Esophagus (tissue), 2 donors: ENCODE measurements around the gene PHF1. TPM values are rescaled to one million over a fixed set of nuclear protein-coding genes. Genes with fewer than 3 reads are reported as not detected.
"Not testable (repeated sequence)": the region's sequence is repeated elsewhere in the genome, so short reads cannot be mapped to it uniquely, and the experiment has no call there.

ENCODE experiments used
- H3K27ac ChIP-seq, 2 donors: one replicate each; pipeline ENCODE4 v1.5.1; 2013; ENCODE audit warnings: low read depth in 2 of 2, mild to moderate bottlenecking in 2 of 2, inconsistent platforms in 1 of 2, low read length in 1 of 2, moderate library complexity in 1 of 2
- H3K27me3 ChIP-seq, 2 donors: one replicate each; pipeline ENCODE4 v1.6.1; 2013; ENCODE audit warnings: low read length in 2 of 2, control low read depth in 1 of 2, mild to moderate bottlenecking in 1 of 2; ENCODE audit not compliant: insufficient read depth in 2 of 2, control insufficient read depth in 1 of 2
- H3K36me3 ChIP-seq, 2 donors: one replicate each; pipeline ENCODE4 v1.6.1; 2013; ENCODE audit warnings: low read length in 1 of 2; ENCODE audit not compliant: control insufficient read depth in 2 of 2, insufficient read depth in 2 of 2
- H3K4me1 ChIP-seq, 2 donors: one replicate each; pipeline ENCODE4 v1.6.1; 2013; ENCODE audit warnings: low read length in 1 of 2; ENCODE audit not compliant: control insufficient read depth in 2 of 2, insufficient read depth in 2 of 2
- H3K4me3 ChIP-seq, 2 donors: one replicate each; pipeline ENCODE4 v1.5.1; 2013; ENCODE audit warnings: low read length in 2 of 2, mild to moderate bottlenecking in 2 of 2, low read depth in 1 of 2, moderate library complexity in 1 of 2
- H3K9me3 ChIP-seq, 2 donors: one replicate each; pipeline ENCODE4 v1.6.1; 2013; ENCODE audit warnings: mild to moderate bottlenecking in 2 of 2, low read depth in 1 of 2, low read length in 1 of 2, moderate library complexity in 1 of 2; ENCODE audit not compliant: control insufficient read depth in 2 of 2, insufficient read depth in 1 of 2
- WGBS, 2 donors: extraction: QIAGEN DNeasy Blood & Tissue Kit; methylation state at CpG; one replicate each; pipeline ENCODE4 v1.1.7; 2013; 5-methylcytosine and 5-hydroxymethylcytosine counted together
- polyA plus RNA-seq, 2 donors: library from polyadenylated mRNA; stranded (reverse); fragments of 200-250 nt; gene quantifications; one replicate each; pipeline ENCODE4 v1.2.3, GENCODE V29; 2013
- donor health status: healthy with polysubstance abuse.
- donor health status: Bipolar disorder and iron deficiency.

Gene PHF1
- polyA plus RNA-seq, 2 donors: 27.3 to 46.0 TPM

DNA sequence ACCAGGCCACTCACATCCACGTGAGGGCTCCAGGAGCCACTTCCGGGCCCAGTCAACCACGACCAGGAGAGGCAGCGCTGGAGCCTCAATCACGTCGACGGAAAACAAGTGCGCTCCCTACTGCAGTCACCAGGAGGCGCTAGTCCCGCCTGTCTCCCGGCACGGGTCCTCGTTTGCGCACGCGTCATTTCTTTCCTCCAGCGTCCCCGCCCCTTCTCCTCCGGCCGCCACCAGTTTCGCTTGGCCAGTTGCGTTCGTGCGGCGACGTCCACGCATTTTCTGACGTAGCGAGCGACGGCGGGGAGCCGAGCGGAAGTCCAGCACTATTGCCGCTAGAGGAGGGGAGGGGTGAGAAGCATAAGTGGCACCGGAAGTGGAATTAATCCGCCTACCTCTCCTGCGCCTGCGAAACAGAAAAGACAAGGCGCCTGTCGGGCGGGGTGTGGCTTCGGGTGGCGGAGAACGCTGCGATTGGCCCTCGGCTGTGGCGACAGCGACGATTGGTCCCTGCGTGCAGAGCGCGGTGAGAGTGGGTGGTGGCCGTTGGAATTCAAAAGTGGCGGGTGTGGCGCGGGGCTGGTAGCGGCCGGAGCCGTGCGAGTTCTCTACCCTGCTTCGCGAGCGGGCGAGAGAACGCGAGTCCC is 19.4 kb upstream of the PHF1 start, which contains the start of gene KIFC1:
TSS of gene KIFC1 (plus strand) at position 546 of the 644 bp plus-strand sequence. CDS start 163 bp downstream, outside the sequence.
- Histone ChIP-seq H3K27ac (peak within 1 kb of the TSS; percentile 96 to 97), H3K4me3 (peak within 1 kb of the TSS; percentile 62 to 75), H3K4me1 (no peaks in the 10 kb centered on the region), H3K9me3 (no peaks in the 10 kb centered on the region), H3K36me3 (no peaks in the 10 kb centered on the region), H3K27me3 (no peaks in the 10 kb centered on the region)
- 0% methylated on average over 67 of the region's 67 CpGs for WGBS, 2 donors

DNA sequence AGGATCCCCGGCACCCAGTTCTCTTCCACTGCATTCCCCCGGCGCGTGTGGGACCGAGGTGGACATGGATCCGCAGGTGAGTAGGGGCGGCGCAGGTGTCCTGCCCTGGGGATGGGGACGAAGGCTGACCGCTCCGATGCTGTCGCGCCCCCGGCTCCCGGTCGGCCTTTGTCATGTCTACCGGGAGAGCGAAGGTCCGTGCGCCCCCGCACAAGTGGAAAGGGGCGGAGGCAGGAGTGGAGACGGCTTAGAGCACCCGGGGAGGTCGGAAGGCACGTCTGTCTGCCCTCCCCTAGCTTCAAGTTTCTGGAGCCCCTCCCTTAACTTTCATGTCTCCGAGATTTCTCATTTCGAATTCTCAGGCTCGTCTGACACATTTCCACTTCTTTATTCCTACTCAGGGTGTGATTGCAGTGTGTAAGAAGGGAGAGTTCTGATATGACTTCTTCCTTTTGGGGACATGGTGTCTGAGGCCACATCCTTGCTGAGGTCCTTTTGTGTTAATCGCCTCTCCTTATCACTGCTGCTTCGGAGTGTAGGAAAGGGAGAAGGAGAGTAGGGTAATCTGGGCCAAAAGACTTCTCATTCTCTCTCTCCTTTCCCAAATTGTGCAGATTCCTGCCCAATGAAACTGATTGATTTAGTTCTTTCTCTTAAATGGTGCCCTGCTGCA is 18.8 kb upstream of the PHF1 start:
- Histone ChIP-seq H3K27me3 (no peaks in the 10 kb centered on the region), H3K36me3 (no peaks in the 10 kb centered on the region), H3K9me3 (no peaks in the 10 kb centered on the region), H3K4me1 (no peaks in the 10 kb centered on the region), H3K4me3 (peak overlapping the region; percentile 62 to 75), H3K27ac (peak overlapping the region; percentile 96 to 97)
- 0% methylated on average over 31 of the region's 31 CpGs for WGBS, 2 donors

DNA sequence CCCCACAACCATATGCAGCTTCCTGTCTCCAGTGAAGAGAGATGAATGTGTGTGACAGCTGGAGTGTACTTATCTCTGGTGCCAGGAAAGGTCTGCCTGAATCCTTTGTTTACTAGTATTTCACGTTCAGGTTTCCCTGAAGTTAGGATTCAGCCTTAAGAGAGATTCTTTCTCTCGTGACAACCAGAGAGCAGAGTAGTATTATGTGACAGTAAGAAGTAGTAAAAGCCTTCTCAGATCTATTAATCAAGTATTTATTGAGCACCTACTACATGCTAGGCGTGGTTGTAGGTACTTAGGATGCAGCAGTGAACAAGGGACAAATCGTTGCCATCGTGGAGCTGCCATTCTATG is 18.2 kb upstream of the PHF1 start:
- peak overlapping the region in 1 of 2 donors; percentile 62 for H3K4me3 ChIP-seq
- H3K4me1 ChIP-seq: no peaks in the 10 kb centered on the region
- no peaks in the 10 kb centered on the region for H3K9me3 ChIP-seq
- H3K27ac ChIP-seq: peak overlapping the region in 1 of 2 donors; percentile 96
- no peaks in the 10 kb centered on the region for H3K36me3 ChIP-seq
- 30 to 37% methylated on average over 5 of the region's 5 CpGs for WGBS, 2 donors
- H3K27me3 ChIP-seq: no peaks in the 10 kb centered on the region

DNA sequence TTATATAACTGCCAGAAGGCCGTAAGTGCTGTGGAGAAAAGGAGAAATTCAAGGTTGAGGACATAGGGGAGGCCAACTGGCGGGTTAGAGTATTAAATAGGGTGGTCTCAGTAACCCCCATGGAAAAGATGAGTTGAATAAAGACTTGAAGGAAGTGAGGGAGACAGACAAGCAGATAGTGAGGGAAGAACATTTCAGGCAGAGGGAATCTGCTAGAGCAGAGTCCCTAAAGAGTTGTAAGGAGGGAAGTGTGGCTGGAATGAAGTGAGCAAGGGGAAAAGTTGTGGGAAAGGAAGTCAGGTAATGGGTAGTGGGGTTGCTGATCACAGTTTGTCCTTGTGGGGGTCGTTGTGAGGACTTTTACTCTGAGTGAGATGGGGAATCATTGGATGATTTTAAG is 17.8 kb upstream of the PHF1 start:
- WGBS, 2 donors: 57 to 61% methylated on average over 3 of the region's 3 CpGs

DNA sequence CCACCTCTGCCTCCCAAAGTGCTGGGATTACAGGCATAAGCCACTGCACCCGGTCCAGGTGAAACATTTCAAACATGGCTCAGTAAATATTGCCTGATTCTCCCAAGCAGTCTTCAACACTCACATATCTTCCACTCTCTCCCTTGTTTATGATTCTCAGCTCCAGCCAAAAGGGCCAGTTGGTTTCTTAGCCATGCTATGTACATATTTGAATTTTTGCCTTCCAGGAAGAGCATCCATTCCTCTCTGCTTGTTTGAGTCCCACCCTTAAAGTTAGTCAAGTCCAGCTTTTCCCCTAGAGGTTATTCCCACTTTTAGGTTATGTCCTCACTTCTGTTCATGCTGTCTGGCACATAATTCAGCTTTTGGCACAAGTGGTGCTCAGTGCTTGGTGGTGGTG is 13.3 kb upstream of the PHF1 start:
- Histone ChIP-seq H3K27me3 (no peaks in the 10 kb centered on the region), H3K27ac (no peak overlapping the region), H3K36me3 (no peaks in the 10 kb centered on the region), H3K4me3 (no peak overlapping the region), H3K9me3 (no peaks in the 10 kb centered on the region), H3K4me1 (no peaks in the 10 kb centered on the region)
- WGBS, 2 donors: 73 to 80% methylated on average over 1 of the region's 1 CpG

More for the DNA sequence above, 17.8 kb upstream of the PHF1 start:
- Histone ChIP-seq H3K27me3 (no peaks in the 10 kb centered on the region), H3K36me3 (no peaks in the 10 kb centered on the region), H3K4me3 (peak overlapping the region in 1 of 2 donors; percentile 62), H3K4me1 (no peaks in the 10 kb centered on the region), H3K27ac (no peak overlapping the region), H3K9me3 (no peaks in the 10 kb centered on the region)

DNA sequence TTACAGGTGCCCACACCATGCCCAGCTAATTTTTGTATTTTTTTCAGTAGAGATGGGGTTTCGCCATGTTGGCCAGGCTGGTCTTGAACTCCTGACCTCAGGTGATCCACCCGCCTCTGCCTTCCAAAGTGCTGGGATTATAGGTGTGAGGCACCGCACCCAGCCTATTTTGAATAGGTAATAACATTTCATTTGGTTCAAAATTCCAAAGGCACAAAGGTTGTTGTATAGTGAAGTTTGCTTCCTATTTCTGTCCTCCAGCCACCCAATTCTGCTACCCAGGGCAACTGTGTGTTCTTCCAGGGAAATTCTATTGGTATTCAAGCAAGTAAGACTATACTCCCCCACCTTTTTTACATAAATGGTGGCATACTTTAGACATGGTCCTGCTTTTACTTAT is 12.2 kb upstream of the PHF1 start:
- not testable (repeated sequence) for H3K9me3 ChIP-seq, H3K27me3 ChIP-seq, H3K27ac ChIP-seq, H3K36me3 ChIP-seq, H3K4me3 ChIP-seq, H3K4me1 ChIP-seq
- 87 to 96% methylated on average over 3 of the region's 3 CpGs for WGBS, 2 donors

DNA sequence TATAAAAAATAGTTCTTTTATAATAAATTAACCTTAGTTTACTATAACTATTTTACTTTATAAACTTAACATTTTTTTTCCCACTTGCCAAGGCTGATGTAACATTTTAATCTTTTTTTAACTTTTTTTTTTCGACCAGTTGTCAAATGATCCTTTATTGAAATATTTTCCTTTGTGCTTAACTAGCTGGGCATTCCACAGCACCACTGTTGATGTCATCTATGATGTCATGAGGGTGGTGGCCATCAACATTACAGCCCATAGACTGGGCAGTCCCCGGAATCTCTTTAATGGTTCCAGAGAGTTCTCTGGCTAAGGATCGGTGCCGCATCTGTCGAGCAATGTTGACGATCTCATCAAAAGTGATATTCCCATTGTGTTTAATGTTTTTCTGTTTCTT is 10.9 kb upstream of the PHF1 start:
- not testable (repeated sequence) for H3K9me3 ChIP-seq, H3K27ac ChIP-seq, H3K4me3 ChIP-seq, H3K4me1 ChIP-seq, H3K36me3 ChIP-seq, H3K27me3 ChIP-seq
- WGBS, 2 donors: 96 to 97% methylated on average over 6 of the region's 6 CpGs

DNA sequence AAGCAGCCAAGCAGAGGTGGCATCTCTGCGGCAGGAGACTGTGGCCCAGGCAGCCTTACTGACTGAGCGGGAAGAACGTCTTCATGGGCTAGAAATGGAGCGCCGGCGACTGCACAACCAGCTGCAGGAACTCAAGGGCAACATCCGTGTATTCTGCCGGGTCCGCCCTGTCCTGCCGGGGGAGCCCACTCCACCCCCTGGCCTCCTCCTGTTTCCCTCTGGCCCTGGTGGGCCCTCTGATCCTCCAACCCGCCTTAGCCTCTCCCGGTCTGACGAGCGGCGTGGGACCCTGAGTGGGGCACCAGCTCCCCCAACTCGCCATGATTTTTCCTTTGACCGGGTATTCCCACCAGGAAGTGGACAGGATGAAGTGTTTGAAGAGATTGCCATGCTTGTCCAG is 5.9 kb upstream of the PHF1 start:
- WGBS, 2 donors: 95% methylated on average over 17 of the region's 17 CpGs
- H3K9me3 ChIP-seq: no peaks in the 10 kb centered on the region
- no peak overlapping the region for H3K27ac ChIP-seq

DNA sequence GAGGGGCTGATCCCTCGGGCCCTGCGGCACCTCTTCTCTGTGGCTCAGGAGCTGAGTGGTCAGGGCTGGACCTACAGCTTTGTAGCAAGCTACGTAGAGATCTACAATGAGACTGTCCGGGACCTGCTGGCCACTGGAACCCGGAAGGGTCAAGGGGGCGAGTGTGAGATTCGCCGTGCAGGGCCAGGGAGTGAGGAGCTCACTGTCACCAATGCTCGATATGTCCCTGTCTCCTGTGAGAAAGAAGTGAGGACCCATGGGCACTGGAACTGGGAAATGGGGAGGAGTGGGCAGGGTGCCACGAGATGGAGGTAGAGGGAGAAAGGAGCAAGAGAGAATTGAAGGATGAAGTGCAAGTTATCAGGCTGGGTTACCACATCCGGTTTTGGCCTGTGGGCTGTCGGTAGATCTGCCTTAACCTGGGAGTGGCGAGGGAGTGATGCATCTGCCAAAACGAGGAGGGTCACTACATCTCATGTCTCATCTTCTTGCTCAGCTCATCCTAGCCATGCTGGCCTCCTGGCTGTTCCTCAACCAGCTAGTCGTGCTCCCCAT is 5.4 kb upstream of the PHF1 start:
- H3K9me3 ChIP-seq: no peaks in the 10 kb centered on the region
- WGBS, 2 donors: 91 to 95% methylated on average over 15 of the region's 15 CpGs
- H3K4me1 ChIP-seq: no peaks in the 10 kb centered on the region
- H3K36me3 ChIP-seq: peaks cover 0 to 9% of the 10 kb centered on the region in 2 donors
- no peak overlapping the region for H3K4me3 ChIP-seq
- no peak overlapping the region for H3K27ac ChIP-seq
- H3K27me3 ChIP-seq: no peaks in the 10 kb centered on the region

More for the DNA sequence above, 5.9 kb upstream of the PHF1 start:
- Histone ChIP-seq H3K4me1 (no peaks in the 10 kb centered on the region), H3K36me3 (peaks cover 0 to 9% of the 10 kb centered on the region in 2 donors), H3K4me3 (no peak overlapping the region), H3K27me3 (no peaks in the 10 kb centered on the region)
